Activated T-cell treated with anti-CD3 and anti-CD28 coated beads, Interleukin-2, amount 50 U/mL, for 24 hours (primary cell): ENCODE data around the gene FES.
A peak's percentile ranks its signal among the peaks of the same experiment; 100 is the strongest.

Source experiments
- DNase-seq: peaks from one replicate; pipeline ENCODE4 v3.0.0-alpha.2; 2020
- H3K27ac Mint-ChIP-seq: 2 replicates; pipeline ENCODE4 v1.8.0; 2020; ENCODE audit warnings: mild to moderate bottlenecking, mixed read lengths
- H3K27me3 Mint-ChIP-seq: 2 replicates; pipeline ENCODE4 v1.8.0; 2020; ENCODE audit warnings: mixed read lengths
- H3K36me3 Mint-ChIP-seq: 2 replicates; pipeline ENCODE4 v1.8.0; 2020; ENCODE audit warnings: low read depth, mixed read lengths
- H3K4me1 Mint-ChIP-seq: 2 replicates; pipeline ENCODE4 v1.8.0; 2020; ENCODE audit warnings: low read depth, mixed read lengths
- H3K4me3 Mint-ChIP-seq: 2 replicates; pipeline ENCODE4 v1.8.0; 2020; ENCODE audit warnings: mild to moderate bottlenecking, moderate library complexity, mixed read lengths
- H3K9me3 Mint-ChIP-seq: 2 replicates; pipeline ENCODE4 v1.8.0; 2020; ENCODE audit warnings: mixed read lengths

Gene FES

GRCh38 chr15:90877315-90877714, 7.0 kb upstream of the FES start:
- Mint-ChIP-seq H3K36me3 (peaks cover 96% of the 10 kb centered on the region), H3K9me3 (no peaks in the 10 kb centered on the region), H3K27ac (peak overlapping the region; percentile 81), H3K4me1 (peaks cover 30% of the 10 kb centered on the region), H3K4me3 (no peak overlapping the region), H3K27me3 (no peaks in the 10 kb centered on the region)
- DNase-seq = no peak

GRCh38 chr15:90877996-90878395, 6.3 kb upstream of the FES start:
- H3K4me1 Mint-ChIP-seq = peaks cover 26% of the 10 kb centered on the region
- peaks cover 95% of the 10 kb centered on the region for H3K36me3 Mint-ChIP-seq
- peak overlapping the region; percentile 44 for H3K27ac Mint-ChIP-seq
- H3K9me3 Mint-ChIP-seq = no peaks in the 10 kb centered on the region
- no peaks in the 10 kb centered on the region for H3K27me3 Mint-ChIP-seq
- H3K4me3 Mint-ChIP-seq = no peak overlapping the region
- DNase-seq = no peak

- H3K4me1 Mint-ChIP-seq = peaks cover 24% of the 10 kb centered on the region
- H3K4me3 Mint-ChIP-seq = no peak overlapping the region
- H3K9me3 Mint-ChIP-seq = no peaks in the 10 kb centered on the region
- DNase-seq = no peak
- H3K27me3 Mint-ChIP-seq = no peaks in the 10 kb centered on the region
- peaks cover 92% of the 10 kb centered on the region for H3K36me3 Mint-ChIP-seq
- H3K27ac Mint-ChIP-seq = peak overlapping the region; percentile 44
Observed at GRCh38 chr15:90878660-90879059, 5.6 kb upstream of the FES start.

GRCh38 chr15:90879730-90880366, 4.5 kb upstream of the FES start:
- DNase-seq = no peak
- Mint-ChIP-seq H3K27me3 (no peaks in the 10 kb centered on the region), H3K4me1 (peaks cover 13% of the 10 kb centered on the region), H3K27ac (peak overlapping the region; percentile 40), H3K9me3 (no peaks in the 10 kb centered on the region), H3K36me3 (peaks cover 83% of the 10 kb centered on the region), H3K4me3 (no peak overlapping the region)

GRCh38 chr15:90880381-90881145, 3.7 kb upstream of the FES start:
- Mint-ChIP-seq H3K27ac (no peak overlapping the region), H3K4me3 (no peak overlapping the region), H3K9me3 (no peaks in the 10 kb centered on the region), H3K27me3 (no peaks in the 10 kb centered on the region), H3K4me1 (peaks cover 16% of the 10 kb centered on the region), H3K36me3 (peaks cover 77% of the 10 kb centered on the region)
- no peak for DNase-seq

- H3K27ac Mint-ChIP-seq = no peak overlapping the region
- H3K9me3 Mint-ChIP-seq = no peaks in the 10 kb centered on the region
- no peak overlapping the region for H3K4me3 Mint-ChIP-seq
- peaks cover 21% of the 10 kb centered on the region for H3K4me1 Mint-ChIP-seq
- no peak for DNase-seq
- H3K36me3 Mint-ChIP-seq = peaks cover 69% of the 10 kb centered on the region
- H3K27me3 Mint-ChIP-seq = no peaks in the 10 kb centered on the region
Observed at GRCh38 chr15:90881181-90881977, 2.9 kb upstream of the FES start.

GRCh38 chr15:90881978-90882721, 2.2 kb upstream of the FES start:
- H3K27me3 Mint-ChIP-seq = no peaks in the 10 kb centered on the region
- H3K4me3 Mint-ChIP-seq = no peak overlapping the region
- peaks cover 61% of the 10 kb centered on the region for H3K36me3 Mint-ChIP-seq
- DNase-seq = no peak
- H3K4me1 Mint-ChIP-seq = peaks cover 19% of the 10 kb centered on the region
- H3K9me3 Mint-ChIP-seq = no peaks in the 10 kb centered on the region
- H3K27ac Mint-ChIP-seq = no peak overlapping the region

GRCh38 chr15:90882781-90883525, 1.4 kb upstream of the FES start:
- DNase-seq = no peak
- H3K27me3 Mint-ChIP-seq = peaks cover 2% of the 10 kb centered on the region
- H3K4me3 Mint-ChIP-seq = no peak overlapping the region
- H3K36me3 Mint-ChIP-seq = peaks cover 53% of the 10 kb centered on the region
- H3K4me1 Mint-ChIP-seq = peaks cover 19% of the 10 kb centered on the region
- no peaks in the 10 kb centered on the region for H3K9me3 Mint-ChIP-seq
- peak overlapping the region; percentile 71 for H3K27ac Mint-ChIP-seq

GRCh38 chr15:90883526-90883975, 753 bp upstream of the FES start:
- H3K36me3 Mint-ChIP-seq = peaks cover 47% of the 10 kb centered on the region
- H3K27me3 Mint-ChIP-seq = peaks cover 2% of the 10 kb centered on the region
- H3K4me3 Mint-ChIP-seq = no peak overlapping the region
- H3K27ac Mint-ChIP-seq = peak overlapping the region; percentile 50
- H3K9me3 Mint-ChIP-seq = no peaks in the 10 kb centered on the region
- peaks cover 17% of the 10 kb centered on the region for H3K4me1 Mint-ChIP-seq
- DNase-seq = no peak

GRCh38 chr15:90884719-90885431, 571 bp downstream of the FES start:
- peaks cover 19% of the 10 kb centered on the region for H3K4me1 Mint-ChIP-seq
- peaks cover 2% of the 10 kb centered on the region for H3K27me3 Mint-ChIP-seq
- no peaks in the 10 kb centered on the region for H3K9me3 Mint-ChIP-seq
- DNase-seq = no peak
- H3K36me3 Mint-ChIP-seq = peaks cover 34% of the 10 kb centered on the region
- peak overlapping the region; percentile 17 for H3K4me3 Mint-ChIP-seq
- H3K27ac Mint-ChIP-seq = peak overlapping the region; percentile 61

GRCh38 chr15:90885432-90886290, 1.4 kb downstream of the FES start:
- peak; percentile 88 for DNase-seq
- Mint-ChIP-seq H3K4me1 (peaks cover 19% of the 10 kb centered on the region), H3K4me3 (peak overlapping the region; percentile 17), H3K27me3 (peaks cover 2% of the 10 kb centered on the region), H3K9me3 (no peaks in the 10 kb centered on the region), H3K36me3 (peaks cover 27% of the 10 kb centered on the region), H3K27ac (peak overlapping the region; percentile 61)

GRCh38 chr15:90886291-90886614, 1.9 kb downstream of the FES start:
- no peak overlapping the region for H3K4me3 Mint-ChIP-seq
- peaks cover 19% of the 10 kb centered on the region for H3K4me1 Mint-ChIP-seq

More at GRCh38 chr15:90886291-90886614, 1.9 kb downstream of the FES start:
- no peak for DNase-seq
- Mint-ChIP-seq H3K27me3 (peaks cover 2% of the 10 kb centered on the region), H3K27ac (peak overlapping the region; percentile 61), H3K9me3 (no peaks in the 10 kb centered on the region), H3K36me3 (peaks cover 22% of the 10 kb centered on the region)
